HG02763 (cell line): ENCODE data around the gene TTC39C.
"Not testable (repeated sequence)": the region's sequence is repeated elsewhere in the genome, so short reads cannot be mapped to it uniquely, and the experiment has no call there.

Source experiments
- ATAC-seq: cut with Tn5 transposase; IDR thresholded peaks from one replicate; pipeline ENCODE4 v1.9.1; 2021; ENCODE audit warnings: mild to moderate bottlenecking, moderate library complexity; ENCODE audit not compliant: unreplicated experiment

Gene TTC39C

DNA sequence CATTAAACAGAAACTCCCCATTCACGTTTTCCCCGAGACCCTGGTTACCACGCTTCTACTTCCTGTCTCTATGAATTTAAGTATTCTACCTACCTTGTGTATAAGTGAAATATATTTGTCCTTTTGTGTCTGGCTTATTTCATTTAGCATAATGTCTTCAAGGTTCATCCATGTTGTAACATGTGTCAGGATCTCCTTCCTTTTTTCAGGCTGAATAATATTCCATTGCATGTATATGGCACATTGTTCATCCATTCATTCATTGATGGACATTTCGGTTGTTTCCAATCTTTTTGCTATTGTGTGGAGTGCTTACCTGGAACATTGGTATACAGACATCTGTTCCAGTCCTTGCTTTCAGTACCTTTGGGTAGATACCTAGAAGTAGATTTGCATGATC lies 106.1 kb downstream of the TTC39C start:
- ATAC-seq, result no peak

DNA sequence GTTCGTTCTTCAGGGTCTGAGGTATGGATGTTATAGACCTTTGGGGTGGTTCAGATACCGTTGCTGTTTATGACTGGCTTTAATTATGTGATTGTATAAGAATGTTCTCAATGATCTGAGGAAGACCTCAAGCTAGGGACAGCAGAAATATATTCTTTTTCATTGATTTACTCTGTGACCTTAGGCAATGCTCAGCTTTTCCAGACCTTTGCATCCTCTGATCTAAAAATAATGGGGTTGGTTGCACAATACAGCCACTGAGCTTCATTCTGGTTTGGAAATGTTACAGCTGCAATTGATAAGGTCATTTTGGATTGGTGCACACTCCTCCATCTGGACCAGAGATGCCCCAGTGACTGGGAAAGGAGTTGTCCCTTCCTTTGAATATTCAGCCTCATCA lies 107.1 kb downstream of the TTC39C start:
- no peak for ATAC-seq

DNA sequence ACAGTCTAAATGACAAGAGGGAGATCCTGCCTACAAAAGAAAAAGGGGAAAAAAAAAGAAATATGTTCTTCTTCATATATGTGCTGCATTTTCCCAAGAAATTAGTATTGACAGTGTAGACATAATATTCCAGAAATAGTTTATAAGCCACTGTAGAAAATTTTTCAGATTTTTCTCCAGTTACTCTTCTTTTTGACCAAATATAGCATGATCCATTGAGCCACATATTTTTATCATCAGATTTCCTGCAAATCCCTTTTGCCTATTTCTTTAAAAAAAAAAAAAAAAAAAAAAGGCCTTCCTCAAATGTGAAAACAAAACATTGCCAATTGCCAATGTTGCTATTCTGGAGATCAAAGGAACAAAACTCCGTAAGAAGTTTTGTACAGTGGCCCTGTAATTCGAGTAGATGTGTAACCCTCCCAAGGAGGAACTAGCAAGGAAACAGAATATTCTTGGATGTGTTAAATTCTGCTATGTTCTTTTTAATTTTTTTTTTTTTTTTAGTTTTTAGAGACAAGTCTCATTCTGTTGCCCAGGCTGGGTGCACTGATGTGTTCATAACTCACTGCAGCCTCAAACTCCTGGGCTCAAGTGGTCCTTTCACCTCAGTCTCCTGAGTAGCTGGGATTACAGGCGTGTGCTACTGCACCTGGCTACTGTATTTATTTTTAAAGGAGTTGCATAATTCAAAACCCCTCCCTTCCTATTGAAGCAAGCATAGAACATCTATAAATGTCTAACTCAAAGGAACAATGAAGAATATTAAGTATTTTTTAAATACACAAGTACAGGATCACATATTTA lies 111.8 kb downstream of the TTC39C start:
- no peak for ATAC-seq

DNA sequence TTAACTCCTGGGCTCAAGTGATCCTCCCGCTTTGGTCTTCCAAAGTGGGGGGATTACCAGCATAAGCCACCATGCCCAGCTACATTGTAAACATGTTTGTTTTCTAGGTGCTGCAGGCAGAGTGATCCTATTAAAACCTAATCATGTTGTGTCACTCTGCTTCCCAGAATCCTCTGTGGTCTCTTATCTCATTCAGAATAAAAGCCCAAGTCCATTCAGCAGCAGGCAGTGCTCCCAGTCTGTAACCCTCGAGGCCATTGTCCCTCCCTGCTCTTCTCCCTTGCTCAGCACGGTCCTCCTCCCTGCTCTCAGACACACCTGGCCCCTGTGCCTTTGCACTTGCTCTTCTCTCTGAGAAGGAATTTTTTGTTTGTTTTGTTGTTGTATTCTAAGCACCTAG lies 113.2 kb downstream of the TTC39C start:
- ATAC-seq, result no peak

DNA sequence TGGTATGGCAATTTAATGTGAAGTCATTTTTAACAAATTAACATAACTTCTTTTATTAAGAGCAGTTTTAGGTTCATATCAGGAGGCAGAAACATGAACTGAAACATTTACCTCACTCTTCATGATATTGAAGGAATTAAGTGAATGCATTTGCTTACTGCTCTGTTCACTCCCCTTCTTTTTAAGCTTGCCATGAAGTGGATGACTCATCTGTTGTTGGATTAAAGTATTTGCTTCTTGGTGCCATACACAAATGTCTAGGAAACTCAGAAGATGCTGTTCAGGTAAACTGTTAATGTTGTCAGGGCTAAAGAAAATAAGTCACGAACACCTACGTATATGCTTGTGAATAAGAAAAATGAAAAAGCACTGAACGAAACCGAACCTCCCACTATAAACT lies 114.1 kb downstream of the TTC39C start:
- ATAC-seq, result no peak

DNA sequence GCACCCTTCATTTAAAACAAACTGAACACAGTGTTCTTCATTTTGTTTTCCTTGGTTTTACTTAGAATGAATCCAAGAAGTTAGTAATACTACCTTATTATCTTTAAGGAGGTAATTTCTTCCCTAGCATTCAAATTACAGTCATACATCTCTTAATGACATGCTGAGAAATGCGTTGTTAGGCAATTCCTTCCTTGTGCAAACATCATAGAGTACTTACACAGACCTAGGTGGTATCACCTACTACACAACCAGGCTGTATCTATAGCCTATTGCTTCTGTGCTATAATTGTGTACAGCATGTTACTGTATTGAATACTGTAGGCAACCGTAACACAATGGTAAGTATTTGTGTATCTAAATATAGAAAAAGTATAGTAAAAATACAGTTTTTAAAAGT lies 115.9 kb downstream of the TTC39C start:
- ATAC-seq, result no peak

DNA sequence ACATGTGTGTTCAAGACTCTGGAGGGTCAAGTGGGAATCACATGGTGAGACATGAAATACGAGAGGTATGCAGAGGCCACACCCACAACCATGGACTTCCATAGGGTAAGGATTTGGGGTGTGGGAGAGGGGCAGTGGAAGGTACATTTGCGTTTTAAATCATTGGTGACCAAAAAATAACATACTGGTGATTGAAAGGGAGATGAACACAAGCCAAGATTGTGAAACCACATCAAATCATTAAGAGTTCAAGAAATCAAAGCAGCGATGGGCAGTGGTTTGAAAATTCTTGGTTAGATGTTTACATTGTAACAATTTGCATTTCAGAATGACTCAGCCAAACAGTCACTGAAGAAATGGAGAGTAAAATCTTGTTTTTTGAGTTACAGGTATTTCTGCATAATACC lies 122.4 kb downstream of the TTC39C start:
- ATAC-seq, result no peak

DNA sequence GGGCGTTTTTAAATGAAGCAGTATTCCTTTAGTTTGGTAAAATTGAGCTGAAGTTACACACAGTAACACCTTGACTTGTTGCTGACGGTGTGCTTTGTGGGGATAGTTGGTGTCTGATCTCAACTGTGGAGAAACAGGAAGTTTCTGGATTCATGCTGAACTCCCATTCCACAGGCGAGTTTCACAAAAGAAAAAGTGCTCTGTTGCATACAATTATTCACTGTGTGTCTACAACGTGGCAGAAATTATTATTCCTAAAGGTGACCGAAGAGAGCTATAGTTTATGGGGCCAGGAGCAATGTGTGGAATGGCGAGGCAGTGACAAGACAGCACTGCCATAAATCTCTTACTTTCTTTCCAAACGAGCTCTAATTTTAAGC lies 123.8 kb downstream of the TTC39C start:
- ATAC-seq, result no peak

DNA sequence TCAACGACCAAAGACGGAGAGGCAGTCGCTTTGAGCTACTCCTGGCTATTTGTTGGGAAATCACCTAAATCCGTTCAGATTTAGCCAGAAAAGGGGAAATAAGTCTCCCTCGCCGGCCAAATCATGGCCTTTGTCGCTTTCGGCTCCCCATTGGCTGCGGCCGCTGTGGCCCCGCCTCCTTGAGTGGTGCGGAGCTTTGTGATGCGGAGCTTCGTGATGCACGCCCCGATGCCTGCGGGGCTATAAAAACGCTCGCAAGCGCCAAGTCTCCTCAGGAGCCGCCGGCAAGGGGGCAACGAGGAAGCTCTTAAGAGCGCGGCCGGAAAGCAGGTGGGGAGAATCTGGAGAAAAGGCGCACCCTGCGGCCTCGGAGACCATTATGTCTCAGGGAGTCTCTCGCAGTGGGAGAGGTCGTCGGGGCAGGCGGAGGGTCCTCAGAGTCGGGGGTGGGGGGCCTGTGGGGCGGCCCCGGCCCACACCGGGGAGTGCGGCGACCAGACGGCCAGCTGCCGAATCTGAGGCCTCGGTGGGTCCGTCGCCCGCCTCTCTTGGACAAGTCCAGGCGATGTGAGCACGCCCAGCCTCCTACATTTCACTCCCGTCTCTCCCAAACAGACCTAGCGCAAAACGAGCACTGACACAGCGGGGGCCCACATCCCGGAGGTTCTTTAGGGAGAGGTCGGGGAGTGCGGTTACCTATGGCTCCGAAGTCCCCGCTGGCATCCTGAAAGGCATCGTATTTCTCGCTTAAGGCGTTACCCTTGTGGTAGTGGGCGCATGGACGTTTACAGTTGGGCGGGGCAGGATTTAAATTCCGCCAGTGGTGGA lies 124.4 kb downstream of the TTC39C start, which contains the start of gene CABYR:
CABYR (plus strand) TSS at position 274 of the 828 bp plus-strand sequence. CDS start 4,053 bp downstream, outside the sequence.
- ATAC-seq, result peak; percentile 87

DNA sequence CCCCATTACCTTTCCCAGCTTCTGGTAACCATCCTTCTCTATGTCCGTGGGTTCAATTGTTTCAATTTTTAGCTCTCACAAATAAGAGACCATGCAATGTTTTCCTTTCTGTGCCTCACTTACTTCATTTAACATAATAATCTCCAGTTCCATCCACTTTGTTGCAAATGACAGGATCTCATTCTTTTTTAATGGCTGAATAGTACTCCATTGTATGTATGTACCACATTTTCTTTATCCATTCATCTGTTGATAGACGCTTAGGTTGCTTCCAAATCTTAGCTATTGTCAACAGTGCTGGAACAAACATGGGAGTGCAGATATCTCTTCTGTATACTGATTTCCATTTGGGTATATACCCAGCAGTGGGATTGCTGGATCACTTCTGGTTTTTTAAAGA lies 126.1 kb downstream of the TTC39C start:
- ATAC-seq, result no peak

DNA sequence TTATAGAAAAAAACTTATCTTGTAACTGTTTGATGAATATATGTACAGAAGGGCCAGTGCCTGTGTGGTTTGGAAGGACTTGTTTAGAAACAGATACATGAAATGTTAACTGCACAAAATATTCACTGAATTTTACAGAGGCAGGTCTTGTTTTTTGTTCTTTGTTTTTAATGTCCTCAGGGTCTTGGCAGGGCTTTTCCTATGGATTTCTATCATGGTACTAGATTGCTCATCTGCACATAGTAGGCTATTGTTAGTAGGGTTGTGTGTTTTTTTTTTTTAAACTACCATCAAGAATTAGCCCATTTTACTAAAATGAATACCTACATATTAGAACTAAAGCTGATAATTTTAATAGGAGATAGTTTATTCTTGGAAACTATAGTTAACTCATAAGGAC lies 127.8 kb downstream of the TTC39C start:
- no peak for ATAC-seq

DNA sequence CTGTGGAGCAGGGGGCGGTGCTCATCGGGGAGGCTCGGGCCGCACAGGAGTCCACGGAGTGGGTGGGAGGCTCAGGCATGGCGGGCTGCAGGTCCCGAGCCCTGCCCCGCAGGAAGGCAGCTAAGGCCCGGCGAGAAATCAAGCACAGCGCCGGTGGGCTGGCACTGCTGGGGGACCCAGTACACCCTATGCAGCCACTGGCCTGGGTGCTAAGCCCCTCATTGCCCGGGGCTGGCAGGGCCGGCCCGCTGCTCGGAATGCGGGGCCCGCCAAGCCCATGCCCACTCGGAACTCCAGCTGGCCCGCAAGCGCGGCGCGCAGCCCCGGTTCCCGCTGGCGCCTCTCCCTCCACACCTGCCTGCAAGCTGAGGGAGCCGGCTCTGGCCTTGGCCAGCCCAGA lies 135.0 kb downstream of the TTC39C start:
- not testable (repeated sequence) for ATAC-seq

DNA sequence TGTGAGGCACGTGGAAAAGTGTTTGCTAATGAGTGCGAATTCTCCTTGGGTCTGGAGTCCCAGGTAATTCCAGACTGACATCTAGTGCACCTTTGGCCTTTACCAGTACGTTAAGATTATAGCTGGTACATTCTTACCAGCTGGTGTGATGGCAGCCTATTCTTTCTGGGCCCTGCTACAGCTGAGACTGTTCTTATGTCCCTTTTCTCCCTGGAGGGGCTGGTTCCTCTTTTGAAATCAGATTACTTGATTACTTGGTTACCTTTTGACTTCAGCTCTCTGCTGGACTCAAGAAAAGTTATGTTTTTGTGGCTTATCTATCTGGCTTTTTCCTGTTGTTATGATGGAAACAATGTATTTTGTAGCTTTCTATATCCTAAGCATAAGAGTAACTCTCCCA lies 138.8 kb downstream of the TTC39C start:
- no peak for ATAC-seq

DNA sequence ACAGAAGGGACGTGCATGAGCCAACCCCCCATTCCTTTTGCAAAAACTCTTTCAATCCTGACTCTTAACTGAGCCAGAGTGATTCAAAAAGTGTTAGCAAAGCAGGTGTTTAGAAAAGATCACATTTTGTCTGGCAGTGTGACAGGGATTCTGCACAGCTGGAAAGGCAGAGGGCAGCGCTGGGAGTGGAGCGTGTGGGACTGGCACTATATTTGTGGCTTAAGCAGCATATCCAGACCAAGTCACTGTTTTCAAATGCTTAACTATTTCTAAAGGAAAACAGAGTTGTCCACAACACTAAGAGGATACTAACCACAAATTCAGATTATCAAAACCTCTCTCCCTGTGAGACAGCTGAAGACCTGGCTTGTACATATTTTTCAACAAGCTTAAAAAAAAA lies 143.3 kb downstream of the TTC39C start:
- no peak for ATAC-seq

DNA sequence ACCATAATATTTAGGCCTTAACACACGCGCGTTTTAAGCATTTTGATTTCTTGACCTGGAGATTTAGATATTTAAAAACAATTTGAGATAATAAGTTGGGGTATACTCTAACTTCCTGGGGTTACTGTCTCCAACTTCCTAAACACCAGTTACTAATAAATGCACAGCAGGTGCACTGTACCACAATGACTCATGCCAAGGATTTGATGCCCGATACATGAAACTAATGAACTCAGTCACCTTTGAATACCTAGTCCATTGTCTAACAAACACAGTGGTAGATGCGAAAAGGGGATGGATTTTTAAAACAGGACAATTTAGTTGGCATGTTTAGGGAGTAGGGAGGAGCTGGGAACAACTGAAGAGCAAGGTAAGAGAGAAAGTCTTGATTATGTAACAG lies 145.5 kb downstream of the TTC39C start:
- no peak for ATAC-seq

DNA sequence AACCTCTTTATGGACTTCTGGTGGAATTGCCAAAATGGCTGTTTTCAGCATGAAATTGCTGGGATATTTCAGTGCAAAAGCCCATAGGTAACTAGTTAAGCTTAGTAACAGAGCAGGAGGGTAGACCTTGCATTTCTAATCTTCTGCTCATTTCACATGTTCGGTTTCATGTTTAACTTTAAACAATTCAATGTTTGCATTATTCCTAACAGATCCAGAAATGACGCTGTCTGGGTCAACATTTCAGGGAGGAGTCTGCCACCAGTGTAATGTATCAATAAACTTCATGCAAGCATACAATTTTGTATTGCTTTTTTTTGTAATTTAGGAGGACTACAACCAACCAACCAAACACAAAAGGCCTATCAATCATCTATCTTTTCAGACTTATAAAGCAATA lies 146.8 kb downstream of the TTC39C start:
- no peak for ATAC-seq

DNA sequence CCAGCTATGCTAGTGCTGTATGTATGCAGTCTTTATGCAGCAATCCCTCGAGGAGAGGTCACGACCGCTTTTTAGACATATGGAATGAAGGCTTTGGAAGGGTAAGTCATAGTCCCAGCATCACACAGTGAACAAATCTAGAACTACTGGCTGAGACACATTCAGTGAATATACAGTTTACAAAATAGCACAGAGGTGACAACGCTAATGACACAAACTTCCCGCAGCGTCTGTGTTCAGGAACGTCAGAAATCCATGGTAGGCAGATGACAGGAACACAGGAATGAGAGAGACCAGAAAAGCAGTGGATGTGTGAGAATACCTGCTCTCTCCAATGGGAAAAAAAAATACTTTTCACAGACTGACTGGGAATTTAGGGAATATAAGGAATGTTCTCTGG lies 153.9 kb downstream of the TTC39C start:
- ATAC-seq, result no peak

DNA sequence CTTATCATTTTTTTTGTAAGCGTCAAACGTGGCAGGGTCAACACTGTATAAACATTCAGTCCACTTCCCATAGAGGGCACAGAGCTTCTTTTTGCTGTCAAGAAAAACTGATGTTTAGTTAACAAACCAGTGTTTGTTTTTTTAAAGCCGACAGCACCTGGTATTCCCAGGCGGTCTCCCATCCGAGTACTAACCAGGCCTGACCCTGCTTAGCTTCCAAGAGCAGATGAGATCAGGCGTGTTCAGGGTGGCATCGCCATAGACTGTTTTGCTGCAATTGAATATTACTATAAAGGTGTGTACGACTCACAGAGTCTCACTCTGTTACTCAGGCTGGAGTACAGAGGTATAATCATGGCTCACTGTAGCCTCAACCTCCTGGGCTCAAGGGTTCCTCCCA lies 155.8 kb downstream of the TTC39C start:
- no peak for ATAC-seq

DNA sequence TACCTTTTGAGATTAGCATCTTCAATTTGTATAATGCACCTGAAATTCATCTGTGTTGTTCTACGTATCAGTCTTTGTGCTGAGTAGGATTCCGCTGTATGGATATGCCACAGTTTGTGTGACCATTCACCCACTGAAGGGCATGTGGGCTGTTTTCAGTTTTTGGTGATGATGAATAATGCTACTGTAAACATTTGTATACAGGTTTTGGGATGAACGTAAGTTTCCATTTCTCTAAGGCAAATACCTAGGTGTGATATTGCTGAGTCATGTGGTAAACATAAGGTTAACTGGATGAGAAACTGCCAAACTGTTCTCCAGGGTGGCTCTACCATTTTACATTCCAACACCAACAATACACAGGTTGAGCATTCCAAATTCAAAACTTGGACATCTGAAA lies 159.4 kb downstream of the TTC39C start:
- ATAC-seq, result no peak

DNA sequence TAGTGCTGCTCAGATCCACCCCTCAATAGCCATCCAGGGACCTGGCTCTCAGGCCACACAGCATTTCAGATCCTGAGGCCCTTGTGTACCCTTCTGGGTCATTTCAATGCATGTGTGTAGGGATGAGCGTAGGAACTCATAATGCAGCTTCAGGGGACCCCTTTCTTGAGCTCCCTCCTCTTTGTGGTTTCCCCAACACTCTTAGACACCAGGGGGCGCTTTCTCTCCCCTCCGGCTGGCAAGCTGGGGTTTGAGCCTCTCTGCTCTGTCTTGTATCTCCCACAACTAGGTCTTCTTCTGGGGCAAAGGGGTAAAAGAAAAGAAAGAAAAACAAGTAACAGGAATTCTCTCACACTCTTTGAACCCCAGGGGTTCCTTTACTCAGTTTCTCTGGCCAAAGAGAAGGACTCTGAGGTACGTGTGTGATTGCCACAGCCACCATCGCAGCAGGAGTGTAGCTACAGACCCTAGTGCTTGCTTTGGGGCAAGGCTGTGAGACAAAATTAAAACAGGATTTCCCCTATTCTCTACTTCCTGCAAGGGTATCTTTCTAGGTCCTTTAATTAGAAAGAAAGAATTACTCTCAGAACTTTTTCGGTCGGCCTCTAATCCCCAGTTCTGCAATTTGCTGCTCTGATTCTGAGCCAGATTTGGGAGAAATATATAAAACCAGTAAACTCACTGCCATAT lies 162.3 kb downstream of the TTC39C start:
- ATAC-seq, result peak; percentile 81

DNA sequence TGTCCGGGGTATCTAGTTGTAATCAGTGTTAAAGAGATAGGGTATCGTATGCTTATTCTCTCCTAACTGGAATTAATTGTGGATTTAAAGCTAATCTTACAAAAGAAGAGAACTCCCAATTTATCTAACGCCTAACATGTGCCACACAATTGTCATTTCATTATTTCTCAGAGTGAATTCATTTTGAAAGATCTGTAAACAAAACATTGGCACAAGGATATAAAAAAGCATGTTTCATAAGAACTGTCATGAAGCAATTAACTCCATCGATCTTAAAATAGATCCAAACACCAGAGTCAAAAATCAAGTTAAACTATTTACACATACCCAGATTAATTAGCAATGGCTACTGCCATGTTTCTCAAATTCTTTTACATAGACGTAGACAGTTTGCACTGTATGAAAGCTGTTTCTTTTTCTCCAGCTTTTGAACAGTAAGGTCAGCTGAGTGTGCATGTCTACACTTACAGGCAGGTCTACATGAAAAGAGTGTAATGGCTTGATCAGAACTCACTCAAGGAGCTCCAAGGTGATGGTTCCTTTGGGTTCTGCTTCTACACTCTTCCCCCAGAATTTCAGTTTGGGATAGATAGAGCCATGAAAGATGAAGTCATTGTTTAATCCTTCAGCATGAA lies 163.1 kb downstream of the TTC39C start:
- no peak for ATAC-seq
